Measurements from ENCODE around the gene GRAMD1A.
"Not testable (repeated sequence)": the region's sequence is repeated elsewhere in the genome, so short reads cannot be mapped to it uniquely, and the experiment has no call there.

Gene GRAMD1A

DNA sequence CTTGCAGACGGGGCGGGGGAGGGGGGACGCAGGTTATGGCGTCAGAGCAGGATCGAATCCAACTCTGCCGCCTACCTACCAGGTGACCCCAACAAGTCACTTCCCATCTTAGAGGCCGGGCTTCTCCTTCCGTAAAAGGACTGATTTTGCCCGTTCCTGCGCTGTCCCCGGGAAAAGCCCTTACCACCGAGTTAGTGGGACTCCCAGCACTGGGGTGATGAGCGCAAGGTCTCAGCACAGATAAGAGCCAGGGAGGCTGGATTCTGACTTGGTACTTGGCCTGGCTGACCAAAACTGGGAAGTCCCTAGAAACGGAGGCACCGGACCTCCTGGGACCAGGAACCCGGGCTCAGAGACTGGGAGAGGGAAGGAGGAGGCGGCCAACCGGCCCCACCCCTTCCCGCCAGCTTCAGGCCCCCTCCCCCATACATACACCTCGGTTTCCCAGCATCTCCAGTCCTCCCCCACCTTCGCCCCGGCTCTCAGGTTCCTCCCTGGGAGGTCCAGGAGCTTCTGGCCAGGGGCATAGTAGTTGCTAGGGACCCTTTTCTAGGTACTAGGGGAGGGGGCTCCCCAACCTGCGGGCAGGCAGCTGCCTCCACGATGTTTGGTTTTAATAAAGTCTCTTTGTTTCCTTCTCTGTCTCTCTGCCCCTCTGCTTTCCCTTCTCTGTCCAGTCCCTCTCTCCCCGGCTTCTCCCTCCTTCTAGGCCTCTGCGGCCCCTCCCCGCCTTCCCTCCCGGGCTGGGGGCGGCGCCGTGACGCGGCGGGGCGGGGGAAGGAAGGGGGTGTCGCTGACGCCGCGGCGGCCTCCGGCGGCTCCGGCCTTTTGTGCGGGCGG is at the start of gene GRAMD1A:
GRAMD1A (plus strand) TSS at position 826 of the 840 bp plus-strand sequence. CDS start 156 bp downstream, outside the sequence.
- peak; percentile 93 for DNase-seq

DNA sequence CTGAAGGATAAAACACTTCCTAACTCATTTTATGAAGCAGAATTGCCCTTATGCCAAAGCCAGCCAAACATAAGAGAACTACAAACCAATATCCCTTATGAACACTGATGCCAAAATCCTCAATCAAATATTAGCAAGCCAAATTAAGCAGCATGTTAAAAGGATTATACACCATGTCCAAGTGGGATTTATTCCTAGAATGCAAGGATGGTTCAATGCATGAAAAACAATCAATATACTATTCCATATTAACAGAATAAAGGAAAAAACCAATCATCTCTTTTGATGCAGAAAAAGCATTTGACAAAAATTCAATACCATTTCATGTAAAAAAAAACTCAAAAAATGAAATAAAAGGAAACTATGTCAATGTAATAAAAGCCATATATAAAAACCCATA is 47.0 kb upstream of the GRAMD1A start:
- no peak for DNase-seq

DNA sequence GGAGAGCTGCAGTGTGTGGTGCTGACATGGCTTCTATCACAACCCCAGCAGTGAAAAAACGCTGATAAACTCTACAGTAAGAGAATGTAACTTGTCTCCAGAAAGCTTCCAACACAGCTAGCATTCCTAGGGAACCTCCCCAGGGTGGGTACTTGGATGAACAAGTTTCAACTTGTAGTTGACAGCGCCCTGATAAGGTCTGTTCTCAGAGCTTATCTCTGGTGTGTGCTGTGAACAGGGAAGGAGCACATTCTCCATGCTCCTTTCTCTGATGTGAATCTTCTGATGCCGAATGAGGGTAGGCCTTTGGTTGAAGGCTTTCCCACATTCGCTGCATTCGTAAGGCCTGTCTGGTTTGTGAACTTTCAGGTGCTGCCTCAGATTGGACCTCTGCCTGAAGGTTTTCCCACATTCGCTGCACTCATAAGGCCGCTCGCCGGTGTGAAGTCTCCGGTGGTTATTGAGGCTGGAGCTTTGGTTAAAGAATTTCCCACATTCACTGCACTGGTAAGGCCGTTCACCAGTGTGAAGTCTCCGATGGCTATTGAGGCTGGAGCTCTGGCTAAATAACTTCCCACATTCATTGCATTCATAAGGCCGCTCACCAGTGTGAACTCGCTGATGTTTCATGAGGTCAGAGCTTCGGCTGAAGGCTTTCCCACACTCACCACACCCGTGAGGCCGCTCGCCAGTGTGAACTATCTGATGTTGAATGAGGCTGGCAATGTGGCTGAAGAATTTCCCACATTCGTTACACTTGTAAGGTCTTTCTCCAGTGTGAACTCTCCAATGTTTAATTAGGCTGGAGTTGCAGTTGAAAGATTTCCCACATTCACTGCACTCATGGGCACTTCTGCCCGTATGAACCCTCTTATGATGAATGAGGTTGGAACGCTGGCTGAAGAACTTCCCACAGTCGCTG is 42.0 kb upstream of the GRAMD1A start:
- DNase-seq: no peak

DNA sequence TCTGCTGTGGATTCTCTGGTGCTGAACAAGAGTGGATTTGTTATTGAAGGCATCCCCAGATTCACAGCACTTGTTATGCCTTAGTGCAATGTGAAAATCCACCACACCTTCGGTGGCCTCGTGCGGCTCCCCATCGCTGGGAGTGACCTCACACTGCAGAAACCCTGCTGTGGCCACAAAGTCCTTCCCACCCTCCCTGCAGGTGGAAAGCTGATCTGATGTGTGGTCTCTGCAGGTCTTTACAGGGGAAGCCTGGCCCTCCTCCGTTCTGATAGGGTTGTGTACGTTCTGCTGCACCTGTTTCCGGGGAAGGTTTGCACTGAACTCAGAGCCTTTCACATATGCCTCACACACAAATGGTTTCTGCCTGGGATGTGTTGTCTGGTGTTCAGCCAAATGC is 41.1 kb upstream of the GRAMD1A start:
- no peak for DNase-seq

DNA sequence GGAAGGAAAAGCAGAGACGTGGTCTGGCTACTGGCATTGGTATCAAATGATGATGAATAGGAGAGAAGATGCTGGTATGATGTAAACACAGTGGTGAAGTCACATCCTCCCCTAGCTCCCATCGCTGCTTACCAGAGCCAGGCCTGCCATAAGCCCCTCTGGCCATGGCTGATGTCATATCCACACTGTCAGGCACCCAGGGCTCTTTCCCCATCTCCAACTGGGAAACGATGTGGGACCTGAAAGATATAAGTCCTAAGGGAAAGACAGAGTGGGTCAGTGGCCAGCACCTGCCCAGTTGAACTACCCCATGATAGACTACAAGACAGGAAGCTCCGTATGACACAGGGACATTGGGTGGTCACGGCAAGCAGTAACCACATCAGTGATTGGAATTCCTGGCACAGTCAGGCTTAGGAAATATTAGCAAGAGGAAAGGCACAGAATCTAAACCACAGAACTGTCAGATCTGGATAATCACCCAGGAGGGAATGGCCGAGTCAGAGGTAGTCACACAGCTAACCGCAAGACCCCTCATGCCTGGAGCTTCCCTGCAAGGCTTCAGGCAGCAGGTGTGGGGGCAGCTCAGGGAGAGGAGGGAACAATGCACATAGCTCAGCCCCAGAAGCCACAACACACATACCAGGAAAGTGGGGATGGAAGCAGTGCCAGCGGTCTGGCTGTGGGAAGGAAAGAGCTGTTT is 39.9 kb upstream of the GRAMD1A start:
- no peak for DNase-seq

DNA sequence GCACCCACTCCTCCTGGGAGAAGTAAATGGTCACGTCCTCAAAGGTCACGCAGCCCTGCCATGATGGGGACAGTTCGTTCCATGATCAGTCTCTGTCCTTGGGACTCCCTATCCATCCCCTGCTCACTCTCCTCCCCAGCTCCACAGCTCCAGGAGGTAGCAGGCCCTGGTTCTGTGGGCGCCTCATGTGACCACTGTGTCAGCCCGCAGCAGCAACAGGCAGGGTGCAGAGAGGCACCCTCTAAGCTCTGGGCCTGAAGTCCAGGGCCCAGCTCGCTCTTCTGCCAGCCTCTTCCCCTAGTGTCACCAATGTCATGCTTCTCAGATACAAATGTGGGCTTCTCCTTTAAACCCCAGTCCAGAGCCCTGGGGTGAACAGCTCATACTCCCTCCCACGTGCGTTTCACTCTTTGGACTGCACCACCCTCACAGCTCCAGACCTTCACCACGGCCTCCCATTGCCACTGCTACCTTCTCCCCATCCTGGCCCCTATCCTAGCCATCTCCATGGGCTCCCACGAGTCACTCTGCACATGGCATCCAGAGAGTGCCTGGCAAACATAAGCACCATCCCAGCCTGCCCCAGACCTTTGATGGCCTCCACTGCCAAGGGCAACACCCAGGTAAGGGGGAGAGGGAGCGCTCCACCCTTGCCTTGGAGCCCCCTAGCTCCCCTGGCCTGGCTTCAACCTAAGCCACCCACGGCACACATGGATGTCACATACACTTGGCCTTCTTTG is 39.0 kb upstream of the GRAMD1A start:
- no peak for DNase-seq

DNA sequence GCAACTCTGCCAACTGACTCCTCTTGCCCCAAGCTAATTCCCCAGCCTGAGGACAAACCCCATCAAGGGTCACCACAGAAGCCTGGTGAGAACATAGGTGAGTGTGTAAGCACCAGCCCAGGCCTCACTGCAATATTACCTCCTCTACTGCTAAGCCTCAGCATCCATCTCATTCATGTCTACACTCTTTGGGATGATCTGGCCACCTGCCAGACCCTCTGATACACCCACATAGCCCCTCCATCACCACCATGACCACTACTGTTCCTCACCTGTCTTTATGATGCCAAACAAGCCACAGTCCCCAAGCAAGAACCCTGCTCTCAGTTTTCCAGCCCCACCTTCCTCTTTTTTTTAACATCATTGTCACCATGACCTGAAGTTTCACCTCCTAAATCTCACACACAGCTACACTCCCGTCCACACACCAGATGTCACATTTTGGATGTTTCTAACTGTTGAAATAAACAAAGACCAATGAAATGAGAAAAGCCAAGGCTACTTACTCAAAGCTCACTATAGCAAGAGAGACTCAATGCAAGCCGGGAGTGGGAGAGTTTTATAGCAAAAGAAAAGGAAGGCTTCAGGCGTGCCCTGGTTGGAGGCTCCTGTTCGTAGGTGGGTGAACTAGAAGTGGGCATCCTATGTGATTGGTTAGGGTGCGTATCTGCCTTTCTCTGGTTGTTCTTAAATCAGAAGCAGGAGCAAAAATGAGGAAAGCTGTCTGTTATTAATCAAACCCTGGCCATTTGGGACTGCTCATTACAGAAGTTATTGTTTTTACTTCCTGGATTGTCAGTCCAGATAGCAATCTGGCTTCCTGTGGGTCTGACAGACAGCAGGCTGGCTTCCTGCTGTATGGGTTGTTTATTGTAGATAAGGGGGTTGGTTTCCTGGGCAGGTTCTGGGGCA is 38.1 kb upstream of the GRAMD1A start:
- no peak for DNase-seq

DNA sequence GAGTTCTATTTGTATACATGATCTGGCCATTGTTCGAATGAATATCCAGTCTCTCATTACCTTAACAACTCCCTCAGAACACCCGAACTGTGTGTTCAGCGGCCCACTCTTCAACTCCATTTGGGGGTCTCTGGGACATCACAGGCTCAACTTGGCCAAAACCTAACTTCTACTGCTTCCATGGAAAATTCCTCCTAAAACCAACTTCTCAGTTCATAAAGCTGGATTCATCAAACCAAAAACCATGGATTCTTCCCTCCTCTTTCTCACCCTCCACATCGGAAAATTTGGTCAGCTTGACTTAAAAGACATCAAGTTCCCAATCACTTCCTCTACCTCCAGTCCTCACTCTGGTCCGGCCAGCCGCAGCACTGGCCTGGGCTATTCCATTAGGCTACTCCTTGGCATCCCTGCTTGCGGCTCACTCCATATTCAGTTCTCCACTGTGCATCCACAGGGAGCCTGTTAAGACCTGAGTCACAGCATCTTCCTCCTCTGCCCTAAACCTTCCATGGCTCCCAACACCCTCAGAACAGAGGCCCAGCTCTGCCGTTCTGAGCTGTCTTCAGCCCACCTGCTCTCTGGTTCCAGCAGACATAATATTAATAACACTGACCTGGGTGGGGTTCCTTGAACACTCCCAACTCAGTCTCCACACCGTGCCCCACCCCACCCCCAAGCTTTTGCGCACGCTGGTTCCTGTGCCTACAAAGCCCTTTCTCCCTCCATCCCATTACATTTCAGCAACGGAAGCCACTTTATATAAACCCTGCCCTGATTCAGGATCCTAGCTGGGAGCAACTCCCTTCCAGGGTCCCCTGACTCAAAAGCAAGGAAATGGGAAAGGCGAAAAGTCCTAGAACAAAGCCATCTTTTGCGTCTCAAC is 37.2 kb upstream of the GRAMD1A start:
- DNase-seq: no peak

DNA sequence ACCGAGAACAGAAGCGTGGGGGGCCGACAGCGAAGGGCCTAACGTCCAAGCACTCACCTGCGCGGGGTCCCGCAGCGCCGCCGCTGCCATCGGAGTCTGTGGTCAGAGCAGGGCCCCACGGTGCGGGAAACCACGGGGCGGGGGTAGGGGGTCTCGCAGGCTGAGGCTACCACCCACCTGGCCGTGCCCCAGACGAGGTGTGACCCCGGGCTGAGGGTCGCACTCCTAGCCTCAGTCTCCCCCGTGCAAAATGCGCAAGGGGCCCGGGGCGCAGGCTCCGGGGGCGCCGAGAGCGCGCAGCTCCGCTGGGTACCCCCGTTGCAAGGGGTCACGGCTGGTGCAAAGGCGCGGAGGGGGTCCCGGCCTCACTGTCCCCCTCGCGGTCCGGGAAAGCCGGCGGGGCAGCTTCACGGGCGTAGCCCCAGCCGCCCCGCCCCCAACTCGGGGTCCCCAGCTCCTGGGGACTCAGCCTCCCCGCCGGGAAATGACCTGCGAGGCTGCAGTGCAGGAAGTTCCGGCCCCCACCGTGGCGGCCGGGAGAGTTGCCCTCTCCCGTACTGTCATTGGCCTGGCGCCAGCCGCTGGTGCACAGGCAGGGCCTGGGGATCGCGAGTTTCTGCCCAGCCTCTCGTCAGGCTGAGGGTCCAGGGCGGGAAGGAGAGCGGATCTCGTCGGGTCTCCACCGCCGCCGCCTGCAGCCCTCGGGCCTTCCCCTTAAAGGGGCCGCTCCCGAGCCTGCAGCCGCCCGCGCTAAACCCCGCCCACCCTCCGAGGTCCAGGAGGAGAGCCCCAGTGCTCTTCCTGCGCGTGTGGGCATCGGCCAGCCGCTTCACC is 36.3 kb upstream of the GRAMD1A start, which contains the start of gene ZNF792:
ZNF792 (minus strand) TSS at position 657 of the 834 bp plus-strand sequence; CDS start at position 90, 567 bp downstream.
- peak; percentile 88 for DNase-seq

DNA sequence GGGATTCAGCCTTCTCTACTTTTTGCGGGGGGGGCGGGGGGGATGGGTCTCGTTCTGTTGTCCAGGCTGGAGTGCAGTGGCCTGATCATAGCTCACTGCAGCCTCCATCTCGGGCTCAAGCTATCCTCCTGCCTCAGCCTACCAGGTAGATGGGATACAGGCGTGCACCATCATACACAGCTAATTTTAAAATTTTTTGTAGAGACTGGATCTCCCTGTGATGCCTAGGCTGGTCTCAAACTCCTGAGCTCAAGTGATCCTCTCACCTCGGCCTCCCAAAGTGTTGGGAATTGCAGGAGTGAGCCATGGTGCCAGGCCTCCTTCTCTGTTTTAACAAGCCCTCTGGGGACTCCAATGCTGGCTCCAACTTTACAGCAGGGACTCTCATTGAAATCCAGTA is 35.5 kb upstream of the GRAMD1A start:
- no peak for DNase-seq

DNA sequence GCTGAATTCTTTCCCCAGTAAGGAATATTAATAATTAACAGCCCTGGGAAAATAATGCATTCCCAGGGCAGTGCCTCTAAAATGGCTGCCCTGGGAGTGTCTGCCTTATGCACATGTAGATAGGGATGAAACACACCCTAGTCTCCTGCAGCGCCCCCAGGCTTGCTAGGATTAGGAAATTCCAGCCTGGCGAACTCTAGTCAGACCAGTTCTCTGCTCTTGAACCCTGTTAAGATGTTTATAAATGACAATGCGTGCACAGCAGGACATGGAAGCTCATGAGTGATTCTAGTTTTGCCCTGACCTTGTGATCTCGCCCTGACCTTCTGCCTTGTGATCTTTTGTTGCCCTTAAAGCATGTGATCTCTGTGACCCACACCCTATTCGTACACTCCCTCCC is 34.6 kb upstream of the GRAMD1A start:
- DNase-seq: not testable (repeated sequence)

DNA sequence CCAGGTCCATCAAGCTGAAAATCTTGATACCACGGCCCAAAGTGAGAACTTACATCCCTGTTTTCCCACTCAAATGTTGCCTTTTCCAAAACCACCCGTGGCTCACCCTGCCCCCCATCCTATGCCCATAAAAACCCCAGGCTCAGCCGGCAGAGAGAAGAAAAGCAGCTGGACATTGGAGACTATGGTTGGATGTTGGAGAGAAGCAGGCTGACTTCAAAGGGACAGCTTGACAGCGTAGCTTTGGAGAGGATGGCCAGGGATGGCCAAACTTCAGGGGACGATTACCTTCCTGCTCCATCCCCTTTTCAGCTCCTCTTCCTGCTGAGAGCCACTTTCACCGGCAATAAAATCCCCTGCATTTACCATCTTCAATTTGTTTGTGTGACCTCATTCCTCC is 32.6 kb upstream of the GRAMD1A start:
- no peak for DNase-seq

DNA sequence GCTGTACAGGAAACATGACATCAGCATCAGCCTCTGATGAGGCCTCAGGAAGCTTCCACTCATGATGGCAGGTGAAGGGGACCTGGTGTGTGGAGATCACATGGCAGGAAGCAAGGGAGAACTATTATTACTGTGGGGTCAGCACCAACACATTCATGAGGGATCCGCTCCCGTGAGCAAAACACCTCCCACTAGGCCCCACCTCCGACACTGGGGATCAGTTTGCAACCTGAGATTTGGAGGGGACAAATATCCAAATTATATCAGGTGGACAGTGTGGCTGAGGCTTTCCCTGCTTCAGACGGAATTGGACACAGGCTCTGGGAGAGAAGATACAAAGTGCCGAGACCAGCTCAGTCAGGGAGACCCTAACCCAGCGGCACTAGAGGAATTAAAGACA is 30.4 kb upstream of the GRAMD1A start:
- no peak for DNase-seq

DNA sequence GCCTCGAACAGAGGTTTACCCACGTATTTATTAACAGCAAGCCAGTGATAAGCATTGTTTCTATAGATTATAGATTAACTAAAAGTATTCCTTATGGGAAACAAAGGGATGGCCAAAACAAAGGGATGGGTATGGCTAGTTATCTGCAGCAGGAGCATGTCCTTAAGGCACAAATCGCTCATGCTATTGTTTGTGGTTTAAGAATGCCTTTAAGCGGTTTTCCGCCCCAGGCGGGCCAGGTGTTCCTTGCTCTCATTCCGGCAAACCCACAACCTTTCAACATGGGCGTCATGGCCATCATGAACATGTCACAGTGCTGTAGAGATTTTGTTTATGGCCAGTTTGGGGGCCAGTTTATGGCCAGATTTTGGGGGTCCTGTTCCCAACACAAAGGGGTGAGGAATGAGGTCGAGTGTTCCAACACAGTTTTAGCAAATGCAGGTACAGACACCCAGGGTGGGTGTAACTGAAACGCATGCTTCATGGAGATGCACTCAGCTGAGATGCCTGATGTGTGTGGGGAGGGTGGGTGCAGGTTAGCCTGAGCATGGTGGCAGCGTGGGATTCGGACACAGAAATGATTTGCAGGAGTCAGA is 29.8 kb upstream of the GRAMD1A start:
- DNase-seq: not testable (repeated sequence)

DNA sequence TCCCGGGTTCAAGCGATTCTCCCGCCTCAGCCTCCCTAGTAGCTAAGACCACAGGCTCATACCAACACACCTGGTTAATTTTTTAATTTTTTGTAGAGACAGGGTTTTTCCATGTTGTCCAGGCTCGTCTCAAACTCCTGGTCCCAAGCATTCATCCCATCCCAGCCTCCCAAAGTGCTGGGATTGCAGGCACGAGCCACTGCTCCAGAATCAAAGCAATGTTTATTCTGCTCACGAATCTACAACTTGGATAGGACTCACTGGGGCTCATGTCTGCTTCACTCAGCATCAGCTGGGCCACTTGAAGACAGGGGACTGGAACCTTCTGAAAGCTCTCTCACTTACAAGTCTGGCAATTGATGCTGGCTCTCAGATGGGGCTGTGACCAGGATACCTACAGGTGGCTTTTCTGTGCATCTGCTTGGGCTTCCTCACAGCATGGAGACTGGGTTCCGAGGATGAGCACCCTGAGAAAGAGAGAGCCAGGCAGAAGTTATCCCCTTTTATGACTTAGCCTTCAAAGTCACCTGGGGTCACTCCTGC is 27.9 kb upstream of the GRAMD1A start:
- no peak for DNase-seq

DNA sequence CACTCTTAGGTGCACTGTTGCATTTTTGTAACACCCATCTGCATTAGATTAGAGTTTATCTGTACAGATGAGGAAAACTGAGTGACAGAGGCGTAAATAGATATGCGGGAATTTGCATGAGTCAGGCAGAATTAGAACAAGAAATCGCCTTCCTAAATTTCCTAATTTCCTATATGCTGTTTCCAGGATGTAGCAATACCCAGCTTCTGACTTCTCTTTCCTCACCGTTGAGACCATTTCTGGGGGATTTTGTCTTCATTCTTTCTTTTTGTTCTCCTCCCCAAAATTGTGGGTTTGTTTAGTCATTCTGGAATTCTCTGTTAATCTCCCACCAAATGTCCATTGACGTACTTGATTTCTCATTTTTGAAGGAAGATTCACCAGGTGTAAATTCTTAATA is 25.5 kb upstream of the GRAMD1A start:
- DNase-seq: no peak

DNA sequence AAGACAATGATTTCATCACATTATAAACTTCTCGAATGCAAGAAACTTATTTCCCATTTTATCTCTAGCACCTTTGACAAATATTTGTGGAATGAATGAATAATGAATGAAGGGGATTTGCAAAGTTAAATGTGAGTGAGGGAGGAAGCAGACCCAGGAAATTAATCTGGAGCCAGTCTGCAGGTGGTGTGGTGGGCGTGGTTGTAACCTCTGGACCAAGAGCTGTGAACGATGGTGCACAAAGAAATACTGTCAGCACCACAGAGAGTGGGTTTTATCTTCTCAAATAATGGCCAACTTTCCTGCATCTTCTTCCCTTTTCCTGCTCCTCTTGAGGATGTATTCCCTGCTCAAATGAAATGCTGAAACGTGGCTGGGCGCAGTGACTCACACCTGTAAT is 25.1 kb upstream of the GRAMD1A start:
- no peak for DNase-seq

DNA sequence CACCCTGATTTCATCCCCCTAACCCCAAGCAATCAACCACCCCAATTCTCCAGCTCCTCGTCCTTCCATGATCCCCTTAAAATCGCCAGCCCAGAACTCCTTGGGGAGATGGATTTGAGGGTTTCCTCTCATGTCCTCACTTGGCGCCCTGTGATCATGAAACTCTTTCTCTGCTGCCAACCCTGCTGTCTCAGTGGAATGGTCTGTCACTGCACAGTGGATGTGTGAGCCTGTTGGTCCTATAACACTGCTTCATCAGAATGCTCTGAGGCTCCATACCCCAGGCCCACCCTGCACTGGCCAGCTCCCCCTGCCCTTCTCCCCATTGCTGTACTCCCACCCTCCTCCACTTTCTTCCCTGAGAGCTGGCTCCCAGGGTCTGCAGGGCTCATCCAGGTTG is 23.5 kb upstream of the GRAMD1A start:
- no peak for DNase-seq

Measured in islet precursor cell (in vitro differentiated cells).